Measurements from ENCODE around the gene BRINP3. TPM values are rescaled to one million over a fixed set of nuclear protein-coding genes. Genes with fewer than 3 reads are reported as not detected.

The BRINP3 gene
- total RNA-seq, 1 donor: not detected

- Histone ChIP-seq H4K20me1 (ENCODE audit: insufficient read depth, low read length) (no peaks in the 10 kb centered on the region), H3K4me1 (ENCODE audit: insufficient read depth, low read length) (no peaks in the 10 kb centered on the region), H3K27me3 (ENCODE audit: insufficient read depth, low read length) (no peaks in the 10 kb centered on the region), H3K27ac (ENCODE audit: low read depth, low read length) (no peak overlapping the region), H3K79me2 (ENCODE audit: insufficient read depth, low read length) (no peaks in the 10 kb centered on the region), H3K4me2 (ENCODE audit: insufficient read depth, low read length) (no peak overlapping the region), H2AFZ (ENCODE audit: low read length) (no peak overlapping the region), H3K4me3 (ENCODE audit: insufficient read depth, low read length) (no peak overlapping the region), H3K36me3 (ENCODE audit: insufficient read depth, low read length) (no peaks in the 10 kb centered on the region), H3K9me3 (ENCODE audit: low read depth, low read length) (no peaks in the 10 kb centered on the region)
- TF ChIP-seq CTCF (IDR thresholded peaks at IDR 0.05; ENCODE audit: extremely low read depth, low read depth, low read length): no peak
- DNase-seq (ENCODE audit: insufficient read length, low spot score, missing footprints): no peak
These were observed 251.7 kb downstream of the BRINP3 start for GRCh38 chr1:190226006-190226405.

- Histone ChIP-seq H3K4me3 (ENCODE audit: insufficient read depth, low read length) (no peak overlapping the region), H3K27ac (ENCODE audit: low read depth, low read length) (no peak overlapping the region), H2AFZ (ENCODE audit: low read length) (no peak overlapping the region), H3K4me1 (ENCODE audit: insufficient read depth, low read length) (no peaks in the 10 kb centered on the region), H3K36me3 (ENCODE audit: insufficient read depth, low read length) (no peaks in the 10 kb centered on the region), H4K20me1 (ENCODE audit: insufficient read depth, low read length) (no peaks in the 10 kb centered on the region), H3K27me3 (ENCODE audit: insufficient read depth, low read length) (no peaks in the 10 kb centered on the region), H3K4me2 (ENCODE audit: insufficient read depth, low read length) (no peak overlapping the region), H3K9me3 (ENCODE audit: low read depth, low read length) (no peaks in the 10 kb centered on the region), H3K79me2 (ENCODE audit: insufficient read depth, low read length) (no peaks in the 10 kb centered on the region)
- no peak for DNase-seq (ENCODE audit: insufficient read length, low spot score, missing footprints)
- TF ChIP-seq CTCF (IDR thresholded peaks at IDR 0.05; ENCODE audit: extremely low read depth, low read depth, low read length): no peak
These were observed 265.2 kb downstream of the BRINP3 start for GRCh38 chr1:190212450-190212849.

- DNase-seq (ENCODE audit: insufficient read length, low spot score, missing footprints): no peak
- H2AFZ ChIP-seq (ENCODE audit: low read length): no peak overlapping the region
- no peak overlapping the region for H3K4me3 ChIP-seq (ENCODE audit: insufficient read depth, low read length)
- no peaks in the 10 kb centered on the region for H4K20me1 ChIP-seq (ENCODE audit: insufficient read depth, low read length)
- H3K27ac ChIP-seq (ENCODE audit: low read depth, low read length): no peak overlapping the region
- no peaks in the 10 kb centered on the region for H3K27me3 ChIP-seq (ENCODE audit: insufficient read depth, low read length)
- no peaks in the 10 kb centered on the region for H3K4me1 ChIP-seq (ENCODE audit: insufficient read depth, low read length)
- no peaks in the 10 kb centered on the region for H3K79me2 ChIP-seq (ENCODE audit: insufficient read depth, low read length)
- H3K36me3 ChIP-seq (ENCODE audit: insufficient read depth, low read length): no peaks in the 10 kb centered on the region
- no peak for TF ChIP-seq CTCF (IDR thresholded peaks at IDR 0.05; ENCODE audit: extremely low read depth, low read depth, low read length)
- no peaks in the 10 kb centered on the region for H3K9me3 ChIP-seq (ENCODE audit: low read depth, low read length)
- H3K4me2 ChIP-seq (ENCODE audit: insufficient read depth, low read length): no peak overlapping the region
These were observed 269.9 kb downstream of the BRINP3 start for GRCh38 chr1:190207733-190208132.

- no peak overlapping the region for H3K27ac ChIP-seq (ENCODE audit: low read depth, low read length)
- H3K27me3 ChIP-seq (ENCODE audit: insufficient read depth, low read length): no peaks in the 10 kb centered on the region
- no peaks in the 10 kb centered on the region for H4K20me1 ChIP-seq (ENCODE audit: insufficient read depth, low read length)
- no peak for TF ChIP-seq CTCF (IDR thresholded peaks at IDR 0.05; ENCODE audit: extremely low read depth, low read depth, low read length)
- no peaks in the 10 kb centered on the region for H3K79me2 ChIP-seq (ENCODE audit: insufficient read depth, low read length)
- no peak overlapping the region for H3K4me2 ChIP-seq (ENCODE audit: insufficient read depth, low read length)
- H3K4me3 ChIP-seq (ENCODE audit: insufficient read depth, low read length): no peak overlapping the region
- DNase-seq (ENCODE audit: insufficient read length, low spot score, missing footprints): no peak
- no peak overlapping the region for H2AFZ ChIP-seq (ENCODE audit: low read length)
- no peaks in the 10 kb centered on the region for H3K9me3 ChIP-seq (ENCODE audit: low read depth, low read length)
- H3K36me3 ChIP-seq (ENCODE audit: insufficient read depth, low read length): no peaks in the 10 kb centered on the region
- no peaks in the 10 kb centered on the region for H3K4me1 ChIP-seq (ENCODE audit: insufficient read depth, low read length)
These were observed 272.0 kb downstream of the BRINP3 start for GRCh38 chr1:190205713-190206112.
